Ishikawa (cell line): Measurements from ENCODE around the gene NDUFB6.

Experiments
- CEBPB ChIP-seq: IDR thresholded peaks from 2 replicates; pipeline ENCODE4 v1.6.1; 2012
- CREB1 ChIP-seq: IDR thresholded peaks from 2 replicates; pipeline ENCODE4 v1.6.1; 2012; ENCODE audit warnings: low read depth
- EP300 ChIP-seq: IDR thresholded peaks from 2 replicates; pipeline ENCODE4 v1.6.1; 2012; ENCODE audit warnings: borderline replicate concordance
- FOXM1 ChIP-seq: IDR thresholded peaks from 2 replicates; pipeline ENCODE4 v1.6.1; 2012; ENCODE audit warnings: low read depth, borderline replicate concordance
- RAD21 ChIP-seq: IDR thresholded peaks from 2 replicates; pipeline ENCODE4 v1.6.1; 2012; ENCODE audit warnings: low read depth
- TAF1 ChIP-seq: IDR thresholded peaks from 2 replicates; pipeline ENCODE4 v1.6.1; 2012; ENCODE audit warnings: low read depth, mild to moderate bottlenecking
- TEAD4 ChIP-seq: IDR thresholded peaks from 2 replicates; pipeline ENCODE4 v1.6.1; 2012
- YY1 ChIP-seq: IDR thresholded peaks from 2 replicates; pipeline ENCODE4 v1.6.1; 2012; ENCODE audit warnings: low read depth
- TF ChIP-seq, protein P1 (sequence below): IDR thresholded peaks from 2 replicates; pipeline ENCODE4 v1.6.1; 2012; ENCODE audit warnings: low read depth, mild to moderate bottlenecking
- TF ChIP-seq, protein P2 (sequence below): IDR thresholded peaks from 2 replicates; pipeline ENCODE4 v1.6.1; 2012
- TF ChIP-seq, protein P3 (sequence below): IDR thresholded peaks from 2 replicates; pipeline ENCODE4 v1.6.1; 2012

DNA sequence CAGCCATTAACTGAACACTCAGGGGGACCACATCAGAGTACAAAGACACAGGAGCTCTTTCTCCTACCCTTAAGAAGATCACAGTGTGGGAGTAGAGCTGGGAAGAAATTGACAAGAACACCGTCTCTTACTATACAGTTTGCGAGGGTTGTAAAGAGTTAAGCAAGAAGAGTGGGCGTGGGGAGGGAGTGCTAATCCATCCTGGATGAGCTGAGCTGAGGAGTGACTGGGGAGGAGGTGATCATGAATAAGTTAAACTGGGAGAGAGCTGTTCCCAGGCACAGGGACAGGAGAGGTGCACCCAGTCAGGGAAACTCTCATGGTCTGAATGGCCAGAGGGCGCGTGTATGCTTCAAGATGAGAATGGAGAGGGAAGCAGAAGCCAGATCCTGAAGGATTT, 45.3 kb upstream of the NDUFB6 start:
- TF ChIP-seq TAF1, result no peak
- TF ChIP-seq YY1, result no peak
- TF ChIP-seq, protein P1, sequence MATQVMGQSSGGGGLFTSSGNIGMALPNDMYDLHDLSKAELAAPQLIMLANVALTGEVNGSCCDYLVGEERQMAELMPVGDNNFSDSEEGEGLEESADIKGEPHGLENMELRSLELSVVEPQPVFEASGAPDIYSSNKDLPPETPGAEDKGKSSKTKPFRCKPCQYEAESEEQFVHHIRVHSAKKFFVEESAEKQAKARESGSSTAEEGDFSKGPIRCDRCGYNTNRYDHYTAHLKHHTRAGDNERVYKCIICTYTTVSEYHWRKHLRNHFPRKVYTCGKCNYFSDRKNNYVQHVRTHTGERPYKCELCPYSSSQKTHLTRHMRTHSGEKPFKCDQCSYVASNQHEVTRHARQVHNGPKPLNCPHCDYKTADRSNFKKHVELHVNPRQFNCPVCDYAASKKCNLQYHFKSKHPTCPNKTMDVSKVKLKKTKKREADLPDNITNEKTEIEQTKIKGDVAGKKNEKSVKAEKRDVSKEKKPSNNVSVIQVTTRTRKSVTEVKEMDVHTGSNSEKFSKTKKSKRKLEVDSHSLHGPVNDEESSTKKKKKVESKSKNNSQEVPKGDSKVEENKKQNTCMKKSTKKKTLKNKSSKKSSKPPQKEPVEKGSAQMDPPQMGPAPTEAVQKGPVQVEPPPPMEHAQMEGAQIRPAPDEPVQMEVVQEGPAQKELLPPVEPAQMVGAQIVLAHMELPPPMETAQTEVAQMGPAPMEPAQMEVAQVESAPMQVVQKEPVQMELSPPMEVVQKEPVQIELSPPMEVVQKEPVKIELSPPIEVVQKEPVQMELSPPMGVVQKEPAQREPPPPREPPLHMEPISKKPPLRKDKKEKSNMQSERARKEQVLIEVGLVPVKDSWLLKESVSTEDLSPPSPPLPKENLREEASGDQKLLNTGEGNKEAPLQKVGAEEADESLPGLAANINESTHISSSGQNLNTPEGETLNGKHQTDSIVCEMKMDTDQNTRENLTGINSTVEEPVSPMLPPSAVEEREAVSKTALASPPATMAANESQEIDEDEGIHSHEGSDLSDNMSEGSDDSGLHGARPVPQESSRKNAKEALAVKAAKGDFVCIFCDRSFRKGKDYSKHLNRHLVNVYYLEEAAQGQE, result no peak
- TF ChIP-seq RAD21, result no peak
- TF ChIP-seq CEBPB, result no peak
- TF ChIP-seq EP300, result no peak
- TF ChIP-seq TEAD4, result no peak
- TF ChIP-seq FOXM1, result no peak
- TF ChIP-seq, protein P2, sequence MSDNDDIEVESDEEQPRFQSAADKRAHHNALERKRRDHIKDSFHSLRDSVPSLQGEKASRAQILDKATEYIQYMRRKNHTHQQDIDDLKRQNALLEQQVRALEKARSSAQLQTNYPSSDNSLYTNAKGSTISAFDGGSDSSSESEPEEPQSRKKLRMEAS, result no peak
- TF ChIP-seq, protein P3, sequence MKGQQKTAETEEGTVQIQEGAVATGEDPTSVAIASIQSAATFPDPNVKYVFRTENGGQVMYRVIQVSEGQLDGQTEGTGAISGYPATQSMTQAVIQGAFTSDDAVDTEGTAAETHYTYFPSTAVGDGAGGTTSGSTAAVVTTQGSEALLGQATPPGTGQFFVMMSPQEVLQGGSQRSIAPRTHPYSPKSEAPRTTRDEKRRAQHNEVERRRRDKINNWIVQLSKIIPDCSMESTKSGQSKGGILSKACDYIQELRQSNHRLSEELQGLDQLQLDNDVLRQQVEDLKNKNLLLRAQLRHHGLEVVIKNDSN, result no peak
- TF ChIP-seq CREB1, result no peak
